GM23338 (cell line): ENCODE results near the gene PPL.

Experiments used
- CREB1 ChIP-seq: fragments of 250-450 bp; sonication (Bioruptor Pico); IDR thresholded peaks from 2 replicates; pipeline ENCODE4 v1.5.0; 2020; ENCODE audit warnings: low read depth, mild to moderate bottlenecking, moderate library complexity
- CTCF ChIP-seq, 2 experiments: fragments of 200-600 bp in 1 of 2; sonication (generic) in 1 of 2; conservative IDR thresholded peaks; 2 replicates each; pipeline versions ENCODE4 v1.5.1 to v1.6.1; 2016 to 2017; ENCODE audit warnings: antibody characterized with exemption in 2 of 2, low read depth in 2 of 2, mild to moderate bottlenecking in 2 of 2, moderate library complexity in 1 of 2
- EZH2 ChIP-seq: fragments of 200-600 bp; sonication (generic); IDR thresholded peaks from one replicate; pipeline ENCODE4 v1.8.0; 2017; ENCODE audit warnings: antibody characterized with exemption, mild to moderate bottlenecking, low read depth; ENCODE audit not compliant: unreplicated experiment
- EZH2phosphoT487 ChIP-seq: fragments of 200-600 bp; sonication (generic); IDR thresholded peaks from one replicate; pipeline ENCODE4 v1.8.1; 2018; ENCODE audit warnings: antibody characterized with exemption; ENCODE audit not compliant: unreplicated experiment
- NANOG ChIP-seq: IDR thresholded peaks from 2 replicates; pipeline ENCODE4 v1.6.1; 2016; ENCODE audit warnings: antibody characterized with exemption, borderline replicate concordance
- POLR2AphosphoS5 ChIP-seq: IDR thresholded peaks from 2 replicates; pipeline ENCODE4 v1.6.1; 2016; ENCODE audit warnings: antibody characterized with exemption, low read depth
- ZNF114 ChIP-seq: fragments of 250-450 bp; sonication (Bioruptor Pico); IDR thresholded peaks from 2 replicates; pipeline ENCODE4 v1.5.0; 2020; ENCODE audit warnings: mild to moderate bottlenecking, moderate library complexity
- TF ChIP-seq, protein P1 (sequence below): IDR thresholded peaks from 2 replicates; pipeline ENCODE4 v1.6.1; 2016; ENCODE audit warnings: antibody characterized with exemption
- TF ChIP-seq, protein P2 (sequence below): IDR thresholded peaks from one replicate; pipeline ENCODE4 v1.6.1; 2018; ENCODE audit warnings: antibody characterized with exemption; ENCODE audit not compliant: unreplicated experiment

- TF ChIP-seq CTCF (conservative IDR thresholded peaks at IDR 0.05; ENCODE audit: low read depth in 2 of 2) (no peak), CREB1 (CRISPR knock-in tag) (no peak), POLR2AphosphoS5 (no peak), EZH2 (no peak), EZH2phosphoT487 (no peak), ZNF114 (CRISPR knock-in tag) (no peak), NANOG (no peak)
- TF ChIP-seq, protein P1, sequence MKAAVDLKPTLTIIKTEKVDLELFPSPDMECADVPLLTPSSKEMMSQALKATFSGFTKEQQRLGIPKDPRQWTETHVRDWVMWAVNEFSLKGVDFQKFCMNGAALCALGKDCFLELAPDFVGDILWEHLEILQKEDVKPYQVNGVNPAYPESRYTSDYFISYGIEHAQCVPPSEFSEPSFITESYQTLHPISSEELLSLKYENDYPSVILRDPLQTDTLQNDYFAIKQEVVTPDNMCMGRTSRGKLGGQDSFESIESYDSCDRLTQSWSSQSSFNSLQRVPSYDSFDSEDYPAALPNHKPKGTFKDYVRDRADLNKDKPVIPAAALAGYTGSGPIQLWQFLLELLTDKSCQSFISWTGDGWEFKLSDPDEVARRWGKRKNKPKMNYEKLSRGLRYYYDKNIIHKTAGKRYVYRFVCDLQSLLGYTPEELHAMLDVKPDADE = no peak
- TF ChIP-seq, protein P2, sequence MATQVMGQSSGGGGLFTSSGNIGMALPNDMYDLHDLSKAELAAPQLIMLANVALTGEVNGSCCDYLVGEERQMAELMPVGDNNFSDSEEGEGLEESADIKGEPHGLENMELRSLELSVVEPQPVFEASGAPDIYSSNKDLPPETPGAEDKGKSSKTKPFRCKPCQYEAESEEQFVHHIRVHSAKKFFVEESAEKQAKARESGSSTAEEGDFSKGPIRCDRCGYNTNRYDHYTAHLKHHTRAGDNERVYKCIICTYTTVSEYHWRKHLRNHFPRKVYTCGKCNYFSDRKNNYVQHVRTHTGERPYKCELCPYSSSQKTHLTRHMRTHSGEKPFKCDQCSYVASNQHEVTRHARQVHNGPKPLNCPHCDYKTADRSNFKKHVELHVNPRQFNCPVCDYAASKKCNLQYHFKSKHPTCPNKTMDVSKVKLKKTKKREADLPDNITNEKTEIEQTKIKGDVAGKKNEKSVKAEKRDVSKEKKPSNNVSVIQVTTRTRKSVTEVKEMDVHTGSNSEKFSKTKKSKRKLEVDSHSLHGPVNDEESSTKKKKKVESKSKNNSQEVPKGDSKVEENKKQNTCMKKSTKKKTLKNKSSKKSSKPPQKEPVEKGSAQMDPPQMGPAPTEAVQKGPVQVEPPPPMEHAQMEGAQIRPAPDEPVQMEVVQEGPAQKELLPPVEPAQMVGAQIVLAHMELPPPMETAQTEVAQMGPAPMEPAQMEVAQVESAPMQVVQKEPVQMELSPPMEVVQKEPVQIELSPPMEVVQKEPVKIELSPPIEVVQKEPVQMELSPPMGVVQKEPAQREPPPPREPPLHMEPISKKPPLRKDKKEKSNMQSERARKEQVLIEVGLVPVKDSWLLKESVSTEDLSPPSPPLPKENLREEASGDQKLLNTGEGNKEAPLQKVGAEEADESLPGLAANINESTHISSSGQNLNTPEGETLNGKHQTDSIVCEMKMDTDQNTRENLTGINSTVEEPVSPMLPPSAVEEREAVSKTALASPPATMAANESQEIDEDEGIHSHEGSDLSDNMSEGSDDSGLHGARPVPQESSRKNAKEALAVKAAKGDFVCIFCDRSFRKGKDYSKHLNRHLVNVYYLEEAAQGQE = no peak
Measured at GRCh38 chr16:4911970-4912386, 25.0 kb downstream of the PPL start.
